Skeletal muscle tissue (tissue), 4 donors: Measurements from ENCODE around the gene MTCH1. TPM values are rescaled to one million over a fixed set of nuclear protein-coding genes. Genes with fewer than 3 reads are reported as not detected.

ENCODE experiments used
- H3K27ac ChIP-seq: one replicate; pipeline ENCODE4 v1.7.0; 2013; ENCODE audit warnings: mild to moderate bottlenecking, low read depth, low read length, inconsistent platforms
- H3K27me3 ChIP-seq, 3 donors: one replicate each; pipeline ENCODE4 v1.7.0; 2013; ENCODE audit warnings: low read length in 3 of 3; ENCODE audit not compliant: control insufficient read depth in 3 of 3, insufficient read depth in 3 of 3
- H3K36me3 ChIP-seq, 3 donors: one replicate each; pipeline ENCODE4 v1.7.0; 2013; ENCODE audit warnings: low read length in 3 of 3; ENCODE audit not compliant: control insufficient read depth in 3 of 3, insufficient read depth in 3 of 3
- H3K4me1 ChIP-seq, 3 donors: one replicate each; pipeline ENCODE4 v1.7.0; 2013; ENCODE audit warnings: low read length in 3 of 3, mild to moderate bottlenecking in 3 of 3; ENCODE audit not compliant: control insufficient read depth in 3 of 3, insufficient read depth in 3 of 3
- H3K4me3 ChIP-seq, 3 donors: one replicate each; pipeline ENCODE4 v1.7.0; 2013; ENCODE audit warnings: low read length in 3 of 3
- H3K9ac ChIP-seq, 3 donors: one replicate each; pipeline ENCODE4 v1.7.0; 2013; ENCODE audit warnings: low read length in 3 of 3, mild to moderate bottlenecking in 3 of 3, moderate library complexity in 2 of 3, low read depth in 1 of 3
- H3K9me3 ChIP-seq, 3 donors: one replicate each; pipeline ENCODE4 v1.7.0; 2013; ENCODE audit warnings: low read length in 3 of 3; ENCODE audit not compliant: control insufficient read depth in 3 of 3
- total RNA-seq: library from RNA; depleted of rRNA; stranded (reverse); fragments of >200 nt; gene quantifications from one replicate; pipeline ENCODE4 v1.2.3, GENCODE V29; 2014
- donor health status: Osteomylitis.

MTCH1 gene
- total RNA-seq, 1 donor from 2014 or later: 116 TPM

- no peak overlapping the region for H3K9ac ChIP-seq
- peaks cover 7 to 24% (median 9%) of the 10 kb centered on the region in 3 donors for H3K4me1 ChIP-seq
- H3K4me3 ChIP-seq: no peak overlapping the region
- H3K36me3 ChIP-seq: peaks cover 16 to 23% (median 19%) of the 10 kb centered on the region in 3 donors
- no peaks in the 10 kb centered on the region for H3K9me3 ChIP-seq
- H3K27ac ChIP-seq: no peak overlapping the region
- no peaks in the 10 kb centered on the region for H3K27me3 ChIP-seq
Measured at GRCh38 chr6:36964349-36964748, 21.6 kb downstream of the MTCH1 start.

DNA sequence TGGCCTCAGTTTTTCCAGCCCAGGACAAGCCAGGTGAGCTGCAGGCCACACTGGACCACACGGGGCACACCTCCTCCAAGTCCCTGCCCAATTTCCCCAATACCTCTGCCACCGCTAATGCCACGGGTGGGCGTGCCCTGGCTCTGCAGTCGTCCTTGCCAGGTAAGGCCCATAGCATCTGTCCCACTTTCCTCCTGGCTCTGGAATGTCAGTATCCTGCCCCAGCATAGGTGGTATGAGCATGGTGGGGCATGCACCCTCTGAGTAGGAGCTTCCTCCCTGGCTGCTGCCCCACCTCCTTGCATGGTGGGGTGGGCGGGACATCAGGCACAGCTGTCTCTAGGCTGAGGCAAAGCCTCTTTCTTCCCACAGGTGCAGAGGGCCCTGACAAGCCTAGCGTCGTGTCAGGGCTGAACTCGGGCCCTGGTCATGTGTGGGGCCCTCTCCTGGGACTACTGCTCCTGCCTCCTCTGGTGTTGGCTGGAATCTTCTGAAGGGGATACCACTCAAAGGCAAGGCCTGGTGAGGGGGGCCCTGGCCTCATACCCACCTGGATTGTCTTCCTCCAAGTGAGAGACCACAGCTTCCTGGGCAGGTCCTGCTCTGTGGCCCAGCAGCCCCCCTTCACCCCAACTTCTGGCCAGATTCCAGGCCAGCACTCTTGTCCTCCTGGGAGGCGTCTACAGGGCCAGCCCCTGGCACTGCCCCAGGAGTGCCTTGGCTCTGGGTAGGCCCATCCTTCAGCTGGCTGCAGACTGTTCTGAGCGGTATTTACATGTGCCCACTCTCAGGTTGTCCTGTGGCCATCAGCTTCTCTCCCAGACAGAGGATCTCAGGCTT lies 22.3 kb downstream of the MTCH1 start:
- H3K27me3 ChIP-seq: no peaks in the 10 kb centered on the region
- H3K4me1 ChIP-seq: peaks cover 7 to 21% (median 9%) of the 10 kb centered on the region in 3 donors
- H3K9ac ChIP-seq: no peak overlapping the region
- H3K4me3 ChIP-seq: no peak overlapping the region
- no peak overlapping the region for H3K27ac ChIP-seq
- no peaks in the 10 kb centered on the region for H3K9me3 ChIP-seq
- peaks cover 9 to 17% (median 12%) of the 10 kb centered on the region in 3 donors for H3K36me3 ChIP-seq

DNA sequence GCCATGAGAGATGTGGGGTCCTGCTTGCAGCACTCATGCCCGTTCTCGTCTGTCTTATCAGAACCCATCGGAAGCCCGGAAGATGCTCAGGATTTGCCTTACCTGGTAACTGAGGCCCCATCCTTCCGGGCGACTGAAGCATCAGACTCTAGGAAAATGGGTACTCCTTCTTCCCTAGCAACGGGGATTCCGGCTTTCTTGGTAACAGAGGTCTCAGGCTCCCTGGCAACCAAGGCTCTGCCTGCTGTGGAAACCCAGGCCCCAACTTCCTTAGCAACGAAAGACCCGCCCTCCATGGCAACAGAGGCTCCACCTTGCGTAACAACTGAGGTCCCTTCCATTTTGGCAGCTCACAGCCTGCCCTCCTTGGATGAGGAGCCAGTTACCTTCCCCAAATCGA lies 23.1 kb downstream of the MTCH1 start:
- Histone ChIP-seq H3K4me1 (peaks cover 5 to 16% (median 9%) of the 10 kb centered on the region in 3 donors), H3K27me3 (no peaks in the 10 kb centered on the region), H3K9me3 (no peaks in the 10 kb centered on the region), H3K36me3 (peaks cover 2 to 9% (median 4%) of the 10 kb centered on the region in 3 donors), H3K9ac (no peak overlapping the region), H3K27ac (no peak overlapping the region), H3K4me3 (no peak overlapping the region)

DNA sequence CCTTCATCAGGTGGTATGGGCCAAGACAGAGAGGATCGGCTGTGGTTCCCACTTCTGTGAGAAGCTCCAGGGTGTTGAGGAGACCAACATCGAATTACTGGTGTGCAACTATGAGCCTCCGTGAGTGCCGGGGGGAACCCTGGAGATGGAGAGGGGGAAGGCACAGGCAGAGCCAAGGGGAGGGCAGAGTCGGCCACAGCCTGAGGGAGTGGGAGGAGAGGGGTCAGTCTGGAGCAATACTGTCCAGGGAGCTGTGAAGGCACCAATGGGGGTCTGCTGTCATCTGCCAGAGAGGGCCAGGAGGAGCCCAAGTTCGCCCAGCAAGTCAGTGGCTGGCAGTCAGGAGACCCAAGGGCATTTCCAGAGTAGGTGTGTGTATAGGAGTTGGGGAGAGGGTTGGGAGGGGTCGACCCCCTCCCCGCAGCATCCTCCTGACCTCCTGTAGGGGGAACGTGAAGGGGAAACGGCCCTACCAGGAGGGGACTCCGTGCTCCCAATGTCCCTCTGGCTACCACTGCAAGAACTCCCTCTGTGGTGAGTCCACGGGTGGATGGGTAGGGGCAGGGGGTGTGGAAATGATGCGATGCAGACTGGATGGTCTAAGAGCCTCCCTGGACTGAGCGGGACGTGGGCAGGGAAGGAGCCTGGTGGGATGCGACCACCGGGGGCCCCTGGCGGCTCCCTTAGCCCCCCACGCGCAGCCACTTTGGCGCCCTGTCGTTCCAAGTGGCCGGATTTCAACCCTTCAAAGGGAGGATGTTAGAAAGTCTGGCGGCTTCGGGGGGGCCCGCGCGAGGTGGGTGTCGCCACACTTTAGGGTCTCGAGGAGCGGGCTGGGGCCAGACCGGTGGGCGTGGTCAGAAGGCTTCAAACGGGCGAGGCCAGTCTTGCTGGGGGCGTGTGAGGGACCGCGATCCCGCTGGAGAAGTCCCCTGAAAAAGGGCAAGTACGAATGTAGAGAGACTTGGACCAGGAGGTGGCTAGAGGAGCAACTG lies 24.3 kb downstream of the MTCH1 start:
- no peaks in the 10 kb centered on the region for H3K36me3 ChIP-seq
- no peak overlapping the region for H3K4me3 ChIP-seq
- no peaks in the 10 kb centered on the region for H3K9me3 ChIP-seq
- peaks cover 0 to 6% (median 5%) of the 10 kb centered on the region in 3 donors for H3K4me1 ChIP-seq
- H3K27ac ChIP-seq: no peak overlapping the region
- H3K9ac ChIP-seq: no peak overlapping the region
- H3K27me3 ChIP-seq: no peaks in the 10 kb centered on the region

GRCh38 chr6:36959555-36960250 lies 26.3 kb downstream of the MTCH1 start:
- H3K36me3 ChIP-seq: no peaks in the 10 kb centered on the region
- no peak overlapping the region for H3K4me3 ChIP-seq
- no peak overlapping the region for H3K27ac ChIP-seq
- H3K4me1 ChIP-seq: peaks cover 0 to 6% (median 5%) of the 10 kb centered on the region in 3 donors
- no peaks in the 10 kb centered on the region for H3K27me3 ChIP-seq
- H3K9me3 ChIP-seq: no peaks in the 10 kb centered on the region
- no peak overlapping the region for H3K9ac ChIP-seq

GRCh38 chr6:36958775-36959554 lies 27.0 kb downstream of the MTCH1 start:
- Histone ChIP-seq H3K9me3 (no peaks in the 10 kb centered on the region), H3K27me3 (no peaks in the 10 kb centered on the region), H3K27ac (no peak overlapping the region), H3K4me3 (no peak overlapping the region), H3K4me1 (peaks cover 0 to 5% (median 5%) of the 10 kb centered on the region in 3 donors), H3K9ac (no peak overlapping the region), H3K36me3 (no peaks in the 10 kb centered on the region)

DNA sequence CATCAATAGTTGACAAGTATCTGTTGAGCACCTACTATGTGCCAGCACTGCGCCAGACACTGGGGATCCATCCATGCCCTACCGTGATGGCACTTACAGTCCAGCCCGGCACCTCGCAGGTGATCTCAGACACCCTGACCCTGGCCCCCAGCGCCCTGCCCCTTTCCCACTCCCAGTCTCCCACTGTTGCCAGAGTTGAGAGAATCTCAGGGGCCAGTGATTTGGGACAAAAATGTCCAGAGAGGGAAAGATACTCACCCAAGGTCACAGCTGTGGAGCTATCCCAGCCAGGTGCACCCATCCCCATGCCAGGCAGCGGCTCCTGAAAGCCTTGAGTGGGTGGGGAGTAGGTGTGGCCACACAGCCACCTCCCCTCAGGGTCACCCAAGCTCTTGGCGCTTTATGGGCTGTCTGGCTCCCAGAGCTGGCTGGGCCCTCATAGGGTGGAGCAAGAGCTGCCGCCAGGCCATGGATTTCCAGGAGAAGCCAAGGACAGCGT lies 28.2 kb downstream of the MTCH1 start:
- Histone ChIP-seq H3K4me3 (no peak overlapping the region), H3K27ac (no peak overlapping the region), H3K36me3 (no peaks in the 10 kb centered on the region), H3K9ac (no peak overlapping the region), H3K9me3 (no peaks in the 10 kb centered on the region), H3K27me3 (no peaks in the 10 kb centered on the region), H3K4me1 (peaks cover 0 to 2% (median 0%) of the 10 kb centered on the region in 3 donors)

DNA sequence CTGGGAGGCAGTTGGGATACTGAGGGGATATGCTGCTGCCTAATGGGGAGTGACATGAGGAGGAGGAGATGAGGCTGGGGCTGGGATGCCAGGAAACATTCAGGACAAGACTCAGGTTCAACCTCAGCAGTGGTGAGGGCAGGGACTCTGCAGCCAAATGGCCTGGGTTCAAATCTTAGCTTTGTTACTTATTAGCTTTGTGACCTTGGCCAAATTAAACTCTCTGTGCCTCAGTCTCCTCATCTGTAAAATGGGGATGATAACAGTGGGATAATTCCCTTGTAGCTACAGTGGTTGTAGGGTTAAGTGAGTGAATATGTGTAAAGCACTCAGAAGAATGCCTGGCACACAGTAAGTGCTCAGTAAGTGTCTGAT lies 29.6 kb downstream of the MTCH1 start:
- Histone ChIP-seq H3K4me3 (peak overlapping the region in 1 of 3 donors; percentile 7), H3K27me3 (no peaks in the 10 kb centered on the region), H3K36me3 (no peaks in the 10 kb centered on the region), H3K9ac (no peak overlapping the region), H3K9me3 (no peaks in the 10 kb centered on the region), H3K27ac (no peak overlapping the region), H3K4me1 (peaks cover 0 to 2% (median 0%) of the 10 kb centered on the region in 3 donors)
